ENCODE data around the gene SPRYD3.
"Not testable (repeated sequence)": the region's sequence is repeated elsewhere in the genome, so short reads cannot be mapped to it uniquely, and the experiment has no call there.

Gene SPRYD3

DNA sequence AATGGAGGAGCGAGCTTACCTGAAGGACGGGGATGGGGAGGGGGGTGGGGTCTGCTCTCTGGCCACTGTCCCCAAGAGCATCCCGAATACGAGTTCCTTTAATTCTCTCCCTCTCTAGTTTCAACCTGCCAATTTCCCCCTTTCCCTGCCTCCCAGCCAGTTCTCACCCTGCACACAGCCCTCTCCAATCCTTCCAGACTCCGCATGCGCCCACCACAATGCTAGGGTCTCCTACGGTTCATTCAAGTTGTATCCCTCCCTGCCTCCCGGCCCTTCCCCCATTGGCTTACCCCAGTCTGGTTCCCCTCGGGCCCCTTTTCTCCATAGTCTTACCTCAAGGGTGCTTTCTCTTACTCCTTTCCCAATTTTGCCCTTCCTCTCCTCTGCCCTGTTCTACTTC is 17.6 kb upstream of the SPRYD3 start:
- TF ChIP-seq, protein P1, sequence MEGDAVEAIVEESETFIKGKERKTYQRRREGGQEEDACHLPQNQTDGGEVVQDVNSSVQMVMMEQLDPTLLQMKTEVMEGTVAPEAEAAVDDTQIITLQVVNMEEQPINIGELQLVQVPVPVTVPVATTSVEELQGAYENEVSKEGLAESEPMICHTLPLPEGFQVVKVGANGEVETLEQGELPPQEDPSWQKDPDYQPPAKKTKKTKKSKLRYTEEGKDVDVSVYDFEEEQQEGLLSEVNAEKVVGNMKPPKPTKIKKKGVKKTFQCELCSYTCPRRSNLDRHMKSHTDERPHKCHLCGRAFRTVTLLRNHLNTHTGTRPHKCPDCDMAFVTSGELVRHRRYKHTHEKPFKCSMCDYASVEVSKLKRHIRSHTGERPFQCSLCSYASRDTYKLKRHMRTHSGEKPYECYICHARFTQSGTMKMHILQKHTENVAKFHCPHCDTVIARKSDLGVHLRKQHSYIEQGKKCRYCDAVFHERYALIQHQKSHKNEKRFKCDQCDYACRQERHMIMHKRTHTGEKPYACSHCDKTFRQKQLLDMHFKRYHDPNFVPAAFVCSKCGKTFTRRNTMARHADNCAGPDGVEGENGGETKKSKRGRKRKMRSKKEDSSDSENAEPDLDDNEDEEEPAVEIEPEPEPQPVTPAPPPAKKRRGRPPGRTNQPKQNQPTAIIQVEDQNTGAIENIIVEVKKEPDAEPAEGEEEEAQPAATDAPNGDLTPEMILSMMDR (IDR thresholded peaks at IDR 0.05; ENCODE audit: borderline replicate concordance, control extremely low read depth, extremely low read depth, insufficient read depth, missing control alignments) = no peak
- in situ Hi-C loops (cut with MboI; ENCODE audit: low sequenced_read_pairs, unreplicated experiment) = no loop called here
- no peak for DNase-seq (ENCODE audit: low spot score)

DNA sequence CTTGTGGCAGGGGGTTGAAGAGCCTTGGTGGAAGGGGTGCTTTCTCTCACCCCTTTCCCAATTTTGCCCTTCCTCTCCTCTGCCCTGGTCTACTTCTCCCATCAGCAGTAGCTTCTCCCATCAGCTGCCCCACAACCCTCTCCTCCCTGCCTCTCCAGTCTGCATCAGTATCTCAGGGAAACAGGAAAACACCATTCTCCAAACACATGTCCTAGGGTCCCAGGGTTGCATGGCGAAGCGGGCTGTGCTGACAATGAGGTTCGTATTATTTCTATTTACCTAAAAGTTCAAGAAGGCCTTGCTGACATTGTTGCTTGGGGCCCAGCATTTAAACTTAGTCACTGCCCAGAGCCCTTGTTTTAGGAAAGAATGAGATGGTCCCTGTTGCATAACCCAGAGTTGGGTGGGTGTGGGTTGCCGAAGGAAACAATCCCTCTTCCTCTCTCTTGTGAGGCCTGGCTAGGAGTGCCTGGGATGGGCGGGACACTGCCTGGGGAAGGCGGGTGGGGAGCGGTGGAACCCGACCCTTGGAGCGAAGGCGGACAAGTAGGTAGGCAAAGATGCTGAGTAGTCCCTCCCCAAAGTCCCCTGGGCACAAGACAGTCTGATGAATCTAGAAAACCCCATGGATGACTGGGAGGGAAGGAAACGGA is 17.0 kb upstream of the SPRYD3 start:
- no peak for DNase-seq (ENCODE audit: low spot score)
- TF ChIP-seq, protein P1 (IDR thresholded peaks at IDR 0.05; ENCODE audit: borderline replicate concordance, control extremely low read depth, extremely low read depth, insufficient read depth, missing control alignments) = no peak
- in situ Hi-C loops (cut with MboI; ENCODE audit: low sequenced_read_pairs, unreplicated experiment) = no loop called here

DNA sequence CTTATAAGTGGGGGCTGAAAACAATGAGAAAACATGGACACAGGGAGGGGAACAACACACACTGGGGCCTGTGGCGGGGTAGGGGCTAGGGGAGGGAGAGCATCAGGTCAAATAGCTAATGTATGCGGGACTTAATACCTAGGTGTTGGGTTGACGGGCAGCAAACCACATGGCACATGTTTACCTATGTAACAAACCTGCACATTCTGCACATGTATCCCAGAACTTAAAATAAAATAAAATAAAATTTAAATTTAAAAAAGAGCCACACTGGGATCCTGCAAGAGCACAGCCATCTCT is 16.4 kb upstream of the SPRYD3 start:
- DNase-seq (ENCODE audit: low spot score); in situ Hi-C loops (cut with MboI; ENCODE audit: low sequenced_read_pairs, unreplicated experiment): not testable (repeated sequence)

DNA sequence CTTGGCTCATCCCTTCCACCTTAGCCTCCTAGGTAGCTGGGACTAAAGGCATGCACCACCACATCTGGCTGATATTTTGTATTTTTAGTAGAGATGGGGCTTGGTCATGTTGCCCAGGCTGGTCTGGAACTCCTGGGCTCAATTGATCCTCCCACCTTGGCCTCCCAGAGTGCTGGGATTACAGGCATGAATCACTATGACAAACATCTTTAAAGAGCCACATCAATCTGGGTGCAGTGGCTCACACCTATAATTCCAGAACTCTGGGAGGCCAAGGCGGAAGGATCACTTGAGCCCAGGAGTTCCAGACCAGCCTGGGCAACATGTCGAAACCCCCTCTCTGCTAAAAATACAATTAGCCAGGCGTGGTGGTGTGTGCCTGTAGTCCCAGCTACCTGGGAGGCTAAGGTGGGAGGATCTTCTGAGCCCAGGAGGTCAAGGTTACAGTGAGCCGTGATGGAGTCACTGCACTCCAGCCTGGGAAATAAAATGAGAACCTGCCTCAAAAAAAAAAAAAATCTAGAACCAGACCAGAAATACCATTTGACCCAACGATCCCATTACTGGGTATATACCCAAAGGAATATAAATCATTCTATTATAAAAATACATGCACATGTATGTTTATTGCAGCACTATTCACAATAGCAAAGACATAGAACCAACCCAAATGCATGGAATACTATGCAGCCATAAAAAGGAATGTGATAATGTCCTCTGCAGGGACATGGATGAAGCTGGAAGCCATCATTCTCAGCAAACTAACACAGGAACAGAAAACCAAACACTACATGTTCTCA is 15.8 kb upstream of the SPRYD3 start:
- DNase-seq (ENCODE audit: low spot score); in situ Hi-C loops (cut with MboI; ENCODE audit: low sequenced_read_pairs, unreplicated experiment): not testable (repeated sequence)

DNA sequence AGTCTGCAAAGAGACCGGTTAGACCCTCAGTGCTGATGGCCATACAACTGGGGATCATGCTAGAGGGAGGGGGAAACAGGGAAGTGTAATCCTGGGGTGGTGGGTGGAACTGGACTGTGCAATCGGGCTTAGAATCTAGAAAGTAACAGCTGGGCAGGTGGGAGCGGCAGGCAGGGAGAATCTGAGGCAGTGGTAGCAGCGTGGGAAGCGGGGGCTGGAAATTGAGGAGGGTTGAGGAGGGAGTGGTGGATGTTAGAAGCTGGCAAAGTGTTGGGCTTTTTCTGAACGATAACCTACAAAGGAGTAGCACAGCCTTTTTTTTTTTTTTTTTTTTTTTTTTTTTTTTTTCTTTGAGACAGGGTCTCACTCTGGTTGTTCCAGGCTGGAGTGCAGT is 15.2 kb upstream of the SPRYD3 start:
- TF ChIP-seq, protein P1 (IDR thresholded peaks at IDR 0.05; ENCODE audit: borderline replicate concordance, control extremely low read depth, extremely low read depth, insufficient read depth, missing control alignments) = no peak
- no peak for DNase-seq (ENCODE audit: low spot score)
- in situ Hi-C loops (cut with MboI; ENCODE audit: low sequenced_read_pairs, unreplicated experiment) = no loop called here

DNA sequence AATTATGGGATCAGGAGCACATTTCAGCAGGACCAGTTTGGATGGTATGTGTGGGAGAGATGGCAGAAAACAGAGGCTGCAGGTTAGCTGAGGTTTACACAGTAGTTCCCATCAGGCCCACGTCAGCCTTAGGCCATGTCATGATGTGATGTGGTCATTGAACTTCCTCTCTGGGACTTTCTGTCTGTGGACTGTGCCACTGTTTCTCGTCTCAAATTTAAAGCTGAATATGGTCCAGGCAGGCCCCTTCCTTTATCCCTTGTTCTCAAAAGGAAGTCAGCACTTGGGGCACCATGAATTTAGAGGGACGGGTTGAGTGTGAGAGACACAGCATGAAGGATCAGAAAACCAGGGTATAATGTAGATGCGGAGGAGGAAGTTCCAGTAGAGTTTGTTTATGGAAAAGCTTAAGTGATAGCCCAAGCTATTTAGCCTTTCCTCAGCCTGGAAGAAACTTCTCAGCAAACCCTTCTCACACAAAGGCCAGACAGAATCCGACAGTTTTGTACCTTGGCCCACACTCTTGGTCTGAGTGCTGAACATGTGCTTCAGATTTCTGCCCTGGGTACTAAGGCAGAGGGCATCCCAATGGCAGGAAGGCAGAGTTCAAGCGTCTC is 14.7 kb upstream of the SPRYD3 start:
- in situ Hi-C loops (cut with MboI; ENCODE audit: low sequenced_read_pairs, unreplicated experiment) = no loop called here
- TF ChIP-seq, protein P1 (IDR thresholded peaks at IDR 0.05; ENCODE audit: borderline replicate concordance, control extremely low read depth, extremely low read depth, insufficient read depth, missing control alignments) = no peak
- peak; percentile 40 for DNase-seq (ENCODE audit: low spot score)

DNA sequence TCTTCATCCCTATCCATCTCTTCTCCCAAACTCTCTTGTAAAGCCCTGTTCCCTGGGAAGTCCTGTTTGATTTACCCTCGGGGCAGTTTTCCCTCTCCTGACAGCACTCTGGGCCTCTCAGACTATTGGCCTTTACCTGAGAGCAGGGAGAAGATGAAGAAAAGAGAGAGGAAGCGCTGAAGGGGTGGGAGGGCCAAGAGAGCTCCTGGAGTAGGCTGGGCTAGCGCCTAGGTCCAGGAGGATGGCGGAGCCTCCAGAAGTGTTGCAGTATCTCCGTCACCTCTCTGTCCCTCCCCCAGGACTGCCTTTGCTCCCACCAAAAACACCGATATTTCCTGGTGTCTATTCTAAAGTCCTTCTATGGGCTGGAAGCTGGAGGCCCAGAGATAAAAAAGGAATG is 12.6 kb upstream of the SPRYD3 start:
- TF ChIP-seq, protein P1 (IDR thresholded peaks at IDR 0.05; ENCODE audit: borderline replicate concordance, control extremely low read depth, extremely low read depth, insufficient read depth, missing control alignments) = no peak
- in situ Hi-C loops (cut with MboI; ENCODE audit: low sequenced_read_pairs, unreplicated experiment) = no loop called here
- DNase-seq (ENCODE audit: low spot score) = no peak
